ENCODE results near the gene IFNA6.

Gene IFNA6

DNA sequence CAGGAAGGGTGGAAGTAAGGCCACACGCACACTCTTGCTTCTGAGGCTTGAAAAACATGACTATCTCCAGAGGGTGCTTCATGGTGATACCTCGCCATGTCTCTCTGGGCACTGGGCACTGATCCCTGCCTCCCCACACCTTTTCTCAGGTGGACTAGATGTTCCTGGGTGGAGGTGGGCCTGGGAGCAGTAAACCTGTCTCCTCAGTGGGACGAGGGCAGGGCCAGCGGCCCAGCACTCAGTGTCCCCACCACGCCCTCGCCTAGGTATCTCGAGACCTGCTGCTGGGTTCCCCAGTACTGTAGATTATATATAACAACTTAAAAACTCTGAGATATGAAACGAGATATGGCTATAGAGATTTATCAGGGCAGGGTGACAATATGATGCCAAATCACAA is 11.6 kb upstream of the IFNA6 start:
- no peaks in the 10 kb centered on the region for H3F3A ChIP-seq (ENCODE audit: insufficient read depth)
- H2AFZ ChIP-seq (ENCODE audit: low read depth, low read length, severe bottlenecking) = no peak overlapping the region
- TF ChIP-seq EZH2phosphoT487 (conservative IDR thresholded peaks at IDR 0.05; ENCODE audit: low read length) = no peak
- TF ChIP-seq, protein P1, sequence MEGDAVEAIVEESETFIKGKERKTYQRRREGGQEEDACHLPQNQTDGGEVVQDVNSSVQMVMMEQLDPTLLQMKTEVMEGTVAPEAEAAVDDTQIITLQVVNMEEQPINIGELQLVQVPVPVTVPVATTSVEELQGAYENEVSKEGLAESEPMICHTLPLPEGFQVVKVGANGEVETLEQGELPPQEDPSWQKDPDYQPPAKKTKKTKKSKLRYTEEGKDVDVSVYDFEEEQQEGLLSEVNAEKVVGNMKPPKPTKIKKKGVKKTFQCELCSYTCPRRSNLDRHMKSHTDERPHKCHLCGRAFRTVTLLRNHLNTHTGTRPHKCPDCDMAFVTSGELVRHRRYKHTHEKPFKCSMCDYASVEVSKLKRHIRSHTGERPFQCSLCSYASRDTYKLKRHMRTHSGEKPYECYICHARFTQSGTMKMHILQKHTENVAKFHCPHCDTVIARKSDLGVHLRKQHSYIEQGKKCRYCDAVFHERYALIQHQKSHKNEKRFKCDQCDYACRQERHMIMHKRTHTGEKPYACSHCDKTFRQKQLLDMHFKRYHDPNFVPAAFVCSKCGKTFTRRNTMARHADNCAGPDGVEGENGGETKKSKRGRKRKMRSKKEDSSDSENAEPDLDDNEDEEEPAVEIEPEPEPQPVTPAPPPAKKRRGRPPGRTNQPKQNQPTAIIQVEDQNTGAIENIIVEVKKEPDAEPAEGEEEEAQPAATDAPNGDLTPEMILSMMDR (IDR thresholded peaks at IDR 0.05; ENCODE audit: insufficient read depth, low read length, poor library complexity, severe bottlenecking) = no peak
- no peaks in the 10 kb centered on the region for H3K36me3 ChIP-seq (ENCODE audit: low read length)
- no peaks in the 10 kb centered on the region for H3K27me3 ChIP-seq (ENCODE audit: low read length)
- H3K4me2 ChIP-seq (ENCODE audit: low read depth, low read length, poor library complexity, severe bottlenecking) = no peak overlapping the region
- no peaks in the 10 kb centered on the region for H3K79me2 ChIP-seq (ENCODE audit: insufficient read depth, low read length)
- H3K9me2 ChIP-seq (replicated peaks; ENCODE audit: insufficient read depth, low read length) = no peaks in the 10 kb centered on the region
- no peak overlapping the region for H3K27ac ChIP-seq (ENCODE audit: low read depth, low read length)
- H3K9ac ChIP-seq (ENCODE audit: low read length) = no peak overlapping the region
- no peaks in the 10 kb centered on the region for H4K20me1 ChIP-seq (ENCODE audit: low read depth, low read length)
- H3K4me3 ChIP-seq (ENCODE audit: insufficient read depth, low read length, poor library complexity, severe bottlenecking) = no peak overlapping the region
- H3K9me3 ChIP-seq (ENCODE audit: insufficient read depth, low read length) = no peaks in the 10 kb centered on the region

DNA sequence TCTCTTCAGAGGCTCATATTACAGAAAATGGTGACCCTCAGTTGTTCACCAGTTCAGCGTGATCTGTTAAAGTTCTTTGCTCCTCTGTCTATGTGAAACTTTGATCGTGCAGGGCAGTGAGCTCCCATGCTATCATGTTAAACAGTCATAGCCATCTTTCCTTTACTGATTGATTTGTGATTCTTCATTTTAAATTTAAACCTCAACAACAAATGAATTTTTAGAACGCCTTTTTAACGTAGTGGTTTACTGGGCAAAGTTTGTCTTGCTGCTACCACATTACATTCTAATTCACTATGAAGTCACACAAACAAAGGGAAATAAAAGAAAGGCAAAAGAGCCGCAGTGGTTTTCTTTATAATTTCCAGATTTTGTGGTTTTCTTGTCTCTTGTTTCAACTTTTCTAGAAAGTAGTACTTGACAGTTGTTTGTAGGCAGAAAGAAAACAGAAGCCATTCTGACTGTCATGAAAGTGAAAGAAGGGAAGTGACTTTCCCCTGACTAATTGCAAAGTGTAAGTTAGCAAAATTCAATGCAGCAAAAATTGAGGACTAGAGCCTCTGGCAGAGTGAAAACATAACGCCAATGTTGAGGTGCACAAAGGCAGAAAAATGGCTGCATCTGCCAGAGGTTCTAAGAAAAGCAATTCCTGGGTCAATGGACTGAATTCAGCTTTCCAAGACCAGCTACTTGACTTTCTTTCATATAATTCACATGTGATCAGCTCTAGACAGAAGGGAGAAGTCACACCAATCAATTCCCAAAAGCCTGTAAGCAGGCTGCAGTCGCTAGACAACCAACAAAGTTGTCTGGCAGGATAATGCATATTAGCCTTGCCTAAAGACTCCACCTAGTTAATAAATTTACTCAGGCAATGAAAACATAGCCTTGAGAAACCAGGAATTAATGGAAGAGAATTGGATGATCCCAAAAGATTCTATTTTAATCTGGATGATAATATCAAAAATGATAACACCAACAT is 7.1 kb upstream of the IFNA6 start:
- H3K4me2 ChIP-seq (ENCODE audit: low read depth, low read length, poor library complexity, severe bottlenecking) = no peak overlapping the region
- H3K27ac ChIP-seq (ENCODE audit: low read depth, low read length) = no peak overlapping the region
- H3K27me3 ChIP-seq (ENCODE audit: low read length) = no peaks in the 10 kb centered on the region

DNA sequence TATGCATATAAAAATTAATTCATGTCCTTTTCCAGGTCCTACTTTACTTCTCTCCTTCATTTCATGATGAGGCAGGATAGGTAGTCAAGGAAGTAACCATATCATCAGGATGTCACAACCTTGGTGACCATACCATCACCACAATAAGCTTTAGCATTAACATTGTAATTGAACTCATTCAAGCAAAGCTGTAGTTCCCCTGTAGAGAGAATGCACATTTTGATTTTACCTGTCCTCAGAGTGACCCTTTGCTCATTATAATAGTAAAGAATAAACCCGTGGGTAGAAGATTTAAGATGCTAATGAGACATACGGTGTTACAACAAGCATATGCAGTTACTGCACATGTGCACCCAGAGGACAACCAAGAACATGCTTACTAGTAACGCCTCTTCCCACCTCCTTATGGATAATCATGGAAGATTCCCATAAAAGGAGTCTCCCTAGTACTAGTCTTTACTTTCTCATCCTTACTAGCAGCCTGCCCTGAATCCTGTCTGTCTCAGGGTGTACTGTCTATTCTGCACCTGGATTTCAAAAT is 2.2 kb downstream of the IFNA6 start:
- Histone ChIP-seq H3K27me3 (ENCODE audit: low read length) (no peaks in the 10 kb centered on the region), H4K20me1 (ENCODE audit: low read depth, low read length) (no peaks in the 10 kb centered on the region), H2AFZ (ENCODE audit: low read depth, low read length, severe bottlenecking) (no peak overlapping the region), H3K36me3 (ENCODE audit: low read length) (no peaks in the 10 kb centered on the region), H3K9me2 (replicated peaks; ENCODE audit: insufficient read depth, low read length) (no peaks in the 10 kb centered on the region), H3K4me2 (ENCODE audit: low read depth, low read length, poor library complexity, severe bottlenecking) (no peak overlapping the region), H3K9ac (ENCODE audit: low read length) (no peak overlapping the region), H3K9me3 (ENCODE audit: insufficient read depth, low read length) (0 out of 2 replicates have a peak, but pooled peaks cover 6% of the 10 kb centered on the region), H3F3A (ENCODE audit: insufficient read depth) (no peaks in the 10 kb centered on the region), H3K4me3 (ENCODE audit: insufficient read depth, low read length, poor library complexity, severe bottlenecking) (no peak overlapping the region), H3K79me2 (ENCODE audit: insufficient read depth, low read length) (no peaks in the 10 kb centered on the region), H3K27ac (ENCODE audit: low read depth, low read length) (no peak overlapping the region)
- TF ChIP-seq EZH2phosphoT487 (conservative IDR thresholded peaks at IDR 0.05; ENCODE audit: low read length) = no peak
- TF ChIP-seq, protein P1 (IDR thresholded peaks at IDR 0.05; ENCODE audit: insufficient read depth, low read length, poor library complexity, severe bottlenecking) = no peak

More for the DNA sequence above, 7.1 kb upstream of the IFNA6 start:
- no peak overlapping the region for H3K9ac ChIP-seq (ENCODE audit: low read length)
- H3K9me3 ChIP-seq (ENCODE audit: insufficient read depth, low read length) = no peaks in the 10 kb centered on the region
- no peak overlapping the region for H2AFZ ChIP-seq (ENCODE audit: low read depth, low read length, severe bottlenecking)
- no peaks in the 10 kb centered on the region for H3K36me3 ChIP-seq (ENCODE audit: low read length)
- no peaks in the 10 kb centered on the region for H3F3A ChIP-seq (ENCODE audit: insufficient read depth)
- H3K79me2 ChIP-seq (ENCODE audit: insufficient read depth, low read length) = no peaks in the 10 kb centered on the region
- no peaks in the 10 kb centered on the region for H4K20me1 ChIP-seq (ENCODE audit: low read depth, low read length)
- TF ChIP-seq, protein P1 (IDR thresholded peaks at IDR 0.05; ENCODE audit: insufficient read depth, low read length, poor library complexity, severe bottlenecking) = no peak
- TF ChIP-seq EZH2phosphoT487 (conservative IDR thresholded peaks at IDR 0.05; ENCODE audit: low read length) = no peak
- no peak overlapping the region for H3K4me3 ChIP-seq (ENCODE audit: insufficient read depth, low read length, poor library complexity, severe bottlenecking)
- no peaks in the 10 kb centered on the region for H3K9me2 ChIP-seq (replicated peaks; ENCODE audit: insufficient read depth, low read length)
